HCT116 (cell line): Measurements from ENCODE around the gene FAM151B. TPM values are rescaled to one million over a fixed set of nuclear protein-coding genes. Genes with fewer than 3 reads are reported as not detected.
"Not testable (repeated sequence)": the region's sequence is repeated elsewhere in the genome, so short reads cannot be mapped to it uniquely, and the experiment has no call there.

Source experiments
- ATAC-seq: fragments of 200-7000 bp; cut with Tn5 transposase; 2 replicates; pipeline ENCODE4 v1.9.1; 2020; ENCODE audit warnings: mild to moderate bottlenecking, moderate library complexity
- BruUV-seq: library from RNA; stranded (reverse); fragments of 400-500 nt; replicated peaks from 2 replicates; lab custom pipeline; 2021; lab: Mats Ljungman, UMichigan
- CTCF ChIA-PET: fragments of 300-600 bp; sonication (Branson Sonifier 250); formaldehyde crosslinking; loops from one replicate; lab custom pipeline; 2021; ENCODE audit warnings: antibody characterized with exemption; lab: Charles Lee
- POLR2A ChIA-PET: fragments of 300-600, 350-600 bp; sonication (Branson Sonifier 250); formaldehyde crosslinking; loops from one replicate; lab custom pipeline; 2021; ENCODE audit warnings: antibody characterized with exemption; lab: Charles Lee
- RAD21 ChIA-PET, 2 experiments: fragments of 300-600 bp; sonication (Branson Sonifier 250); formaldehyde crosslinking; loops; one replicate each; lab custom pipeline; 2023; ENCODE audit warnings: low total read pairs in 2 of 2; ENCODE audit not compliant: uncharacterized antibody in 2 of 2, unreplicated experiment in 2 of 2, low non-redundant PET in 1 of 2; lab: Charles Lee
- DNase-seq: peaks from one replicate; pipeline ENCODE4 v3.0.0-alpha.2; 2010; ENCODE audit warnings: low read depth, low spot score
- H2AFZ ChIP-seq: fragments of 200-600 bp; shearing (Covaris generic), sonication (generic); 2 replicates; pipeline ENCODE4 v1.6.1; 2017; ENCODE audit warnings: low read depth, mixed run types, mixed read lengths, antibody characterized with exemption, low read length; ENCODE audit not compliant: poor library complexity, severe bottlenecking
- H3K27ac ChIP-seq: 2 replicates; pipeline ENCODE4 v1.5.1; 2012; ENCODE audit warnings: low read depth, low read length
- H3K27me3 ChIP-seq: fragments of 200-600 bp; sonication (generic); 2 replicates; pipeline ENCODE4 v1.6.1; 2016; ENCODE audit warnings: mixed run types, low read length, mixed read lengths; ENCODE audit not compliant: insufficient read depth
- H3K36me3 ChIP-seq, 2 experiments: fragments of 200-500 bp in 1 of 2; fragments of 200-600 bp in 1 of 2; sonication (Bioruptor generic) in 1 of 2; sonication (generic) in 1 of 2; 2 replicates each; pipeline versions ENCODE4 v1.5.1 to v1.6.1; 2014 to 2016; ENCODE audit warnings: low read length in 2 of 2, inconsistent platforms in 1 of 2, mixed read lengths in 1 of 2, mixed run types in 1 of 2; ENCODE audit not compliant: insufficient read depth in 2 of 2, control insufficient read depth in 1 of 2
- H3K4me1 ChIP-seq, 2 experiments: fragments of 200-600 bp in 1 of 2; sonication (generic) in 1 of 2; 2 replicates each; pipeline versions ENCODE4 v1.5.1 to v1.6.1; 2012 to 2017; ENCODE audit warnings: low read length in 2 of 2, inconsistent platforms in 1 of 2, mild to moderate bottlenecking in 1 of 2, mixed read lengths in 1 of 2, mixed run types in 1 of 2, moderate library complexity in 1 of 2; ENCODE audit not compliant: insufficient read depth in 2 of 2, control insufficient read depth in 1 of 2
- H3K4me2 ChIP-seq: fragments of 200-600 bp; sonication (generic); 2 replicates; pipeline ENCODE4 v1.6.1; 2017; ENCODE audit warnings: mixed run types, low read length, mixed read lengths
- H3K4me3 ChIP-seq, 2 experiments: fragments of 200-600 bp in 1 of 2; sonication (generic) in 1 of 2; replicated peaks in 1 of 2; 2 replicates each; pipeline ENCODE4 v1.5.1; 2011 to 2016; ENCODE audit warnings: low read length in 2 of 2, control low read depth in 1 of 2, low read depth in 1 of 2, mild to moderate bottlenecking in 1 of 2, mixed read lengths in 1 of 2, mixed run types in 1 of 2
- H3K79me2 ChIP-seq: fragments of 200-600 bp; sonication (generic); 2 replicates; pipeline ENCODE4 v1.6.1; 2017; ENCODE audit warnings: mild to moderate bottlenecking, mixed run types, low read length, moderate library complexity, mixed read lengths; ENCODE audit not compliant: insufficient read depth
- H3K9ac ChIP-seq: fragments of 200-600 bp; sonication (generic); 2 replicates; pipeline ENCODE4 v1.6.1; 2016; ENCODE audit warnings: low read length, mixed read lengths
- H3K9me2 ChIP-seq: fragments of 200-600 bp; sonication (generic), shearing (Covaris generic); 2 replicates; pipeline ENCODE4 v1.6.1; 2017; ENCODE audit warnings: mixed run types, mild to moderate bottlenecking, moderate library complexity; ENCODE audit not compliant: insufficient read depth
- H3K9me3 ChIP-seq, 2 experiments: fragments of 200-500 bp in 1 of 2; fragments of 200-600 bp in 1 of 2; sonication (Bioruptor generic) in 1 of 2; sonication (generic) in 1 of 2; 2 replicates each; pipeline ENCODE4 v1.6.1; 2014 to 2017; ENCODE audit warnings: low read length in 2 of 2, mixed read lengths in 2 of 2, inconsistent platforms in 1 of 2, low read depth in 1 of 2, mild to moderate bottlenecking in 1 of 2, mixed run types in 1 of 2, moderate library complexity in 1 of 2; ENCODE audit not compliant: control insufficient read depth in 1 of 2, insufficient read depth in 1 of 2
- H4K20me1 ChIP-seq: fragments of 200-600 bp; sonication (generic), shearing (Covaris generic); 2 replicates; pipeline ENCODE4 v1.6.1; 2017; ENCODE audit warnings: mixed run types, mild to moderate bottlenecking, moderate library complexity; ENCODE audit not compliant: insufficient read depth
- CTCF ChIP-seq, 3 experiments: fragments of 200-600 bp in 1 of 3; sonication (generic) in 1 of 3; IDR thresholded peaks in 2 of 3; conservative IDR thresholded peaks in 1 of 3; 2 replicates each; pipeline ENCODE4 v1.5.1; 2012 to 2017; ENCODE audit warnings: low read depth in 2 of 3, low read length in 2 of 3, antibody characterized with exemption in 1 of 3, borderline replicate concordance in 1 of 3, control low read depth in 1 of 3, mild to moderate bottlenecking in 1 of 3, mixed read lengths in 1 of 3, mixed run types in 1 of 3, moderate library complexity in 1 of 3; ENCODE audit not compliant: insufficient read depth in 1 of 3
- EZH2phosphoT487 ChIP-seq: fragments of 200-600 bp; IDR thresholded peaks from 2 replicates; pipeline ENCODE4 v1.6.1; 2018; ENCODE audit warnings: antibody characterized with exemption, borderline replicate concordance
- RAD21 ChIP-seq: IDR thresholded peaks from 2 replicates; pipeline ENCODE4 v1.6.1; 2012; ENCODE audit warnings: low read depth, mild to moderate bottlenecking
- TCF7L2 ChIP-seq: IDR thresholded peaks from 2 replicates; pipeline ENCODE4 v1.7.0; 2011; ENCODE audit warnings: borderline replicate concordance, inconsistent platforms; ENCODE audit not compliant: insufficient read depth, insufficient read length; ENCODE audit errors: extremely low read depth
- ZBTB33 ChIP-seq: IDR thresholded peaks from 2 replicates; pipeline ENCODE4 v1.6.1; 2011; ENCODE audit warnings: mild to moderate bottlenecking, low read length, moderate library complexity; ENCODE audit not compliant: insufficient replicate concordance; ENCODE audit errors: extremely low read depth
- ZFX ChIP-seq: fragments of 450-650 bp; IDR thresholded peaks from 2 replicates; pipeline ENCODE4 v1.6.1; 2017
- intact Hi-C: fragments of 100-400 bp; cut with micrococcal nuclease; formaldehyde crosslinking; loops from 2 replicates; pipeline ENCODE4 v1.10.0; 2022
- total RNA-seq: library from RNA; stranded (reverse); gene quantifications from one replicate; pipeline ENCODE4 v1.2.1, GENCODE V29; 2021; ENCODE audit not compliant: unreplicated experiment

The FAM151B gene
- total RNA-seq, 1 experiment from 2014 or later: 1.2 TPM

- no peak for TF ChIP-seq CTCF (IDR thresholded peaks at IDR 0.05 in 2 of 3, conservative IDR thresholded peaks at IDR 0.05 in 1 of 3; ENCODE audit: borderline replicate concordance in 1 of 3, insufficient read depth in 1 of 3, low read depth in 2 of 3, low read length in 2 of 3)
- TF ChIP-seq RAD21: no peak
- TF ChIP-seq EZH2phosphoT487: no peak
- no peak for TF ChIP-seq TCF7L2
- TF ChIP-seq ZFX: no peak
- TF ChIP-seq ZBTB33: no peak
Observed at GRCh38 chr5:80468131-80468530, 19.8 kb upstream of the FAM151B start (continued).

GRCh38 chr5:80470631-80471030 is 17.3 kb upstream of the FAM151B start:
- RAD21 ChIA-PET, H2AFZ ChIP-seq, H3K79me2 ChIP-seq, H3K9ac ChIP-seq, H3K4me1 ChIP-seq, H3K27me3 ChIP-seq, BruUV-seq, intact Hi-C loops, H3K4me3 ChIP-seq, DNase-seq, H3K27ac ChIP-seq, H3K9me3 ChIP-seq, H4K20me1 ChIP-seq, CTCF ChIA-PET, H3K9me2 ChIP-seq, H3K4me2 ChIP-seq, POLR2A ChIA-PET, ATAC-seq: not testable (repeated sequence)
- H3K36me3 ChIP-seq: peaks cover 12 to 26% of the 10 kb centered on the region in 2 experiments; a peak in 3 of 4 replicates
